Measurements from ENCODE around the gene FRS3. TPM values are rescaled to one million over a fixed set of nuclear protein-coding genes. Genes with fewer than 3 reads are reported as not detected.

The FRS3 gene
- total and polyA plus RNA-seq, 2 experiments from 2014 or later = 1.3 to 3.3 TPM

DNA sequence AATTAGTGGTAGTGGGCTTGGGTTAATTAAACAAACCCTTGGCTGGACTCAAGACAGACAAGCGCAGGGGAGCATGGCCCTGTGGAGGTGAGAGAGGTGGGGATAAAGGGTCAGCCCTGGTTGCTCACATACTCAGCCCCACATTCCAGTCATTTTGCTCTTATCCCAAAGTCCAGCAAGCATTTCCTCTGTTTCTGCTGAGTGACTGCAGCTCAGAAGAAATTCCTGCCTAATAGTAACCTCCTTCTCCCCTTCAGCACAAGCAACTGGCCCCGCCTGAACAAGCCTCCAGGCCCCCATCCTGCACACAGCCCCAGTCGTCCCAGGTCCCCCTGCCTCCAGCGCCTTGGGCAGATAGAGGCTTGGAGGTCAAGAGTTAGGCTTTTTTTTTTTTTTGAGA lies 40.7 kb downstream of the FRS3 start (continued):
- TF ChIP-seq, protein P1, sequence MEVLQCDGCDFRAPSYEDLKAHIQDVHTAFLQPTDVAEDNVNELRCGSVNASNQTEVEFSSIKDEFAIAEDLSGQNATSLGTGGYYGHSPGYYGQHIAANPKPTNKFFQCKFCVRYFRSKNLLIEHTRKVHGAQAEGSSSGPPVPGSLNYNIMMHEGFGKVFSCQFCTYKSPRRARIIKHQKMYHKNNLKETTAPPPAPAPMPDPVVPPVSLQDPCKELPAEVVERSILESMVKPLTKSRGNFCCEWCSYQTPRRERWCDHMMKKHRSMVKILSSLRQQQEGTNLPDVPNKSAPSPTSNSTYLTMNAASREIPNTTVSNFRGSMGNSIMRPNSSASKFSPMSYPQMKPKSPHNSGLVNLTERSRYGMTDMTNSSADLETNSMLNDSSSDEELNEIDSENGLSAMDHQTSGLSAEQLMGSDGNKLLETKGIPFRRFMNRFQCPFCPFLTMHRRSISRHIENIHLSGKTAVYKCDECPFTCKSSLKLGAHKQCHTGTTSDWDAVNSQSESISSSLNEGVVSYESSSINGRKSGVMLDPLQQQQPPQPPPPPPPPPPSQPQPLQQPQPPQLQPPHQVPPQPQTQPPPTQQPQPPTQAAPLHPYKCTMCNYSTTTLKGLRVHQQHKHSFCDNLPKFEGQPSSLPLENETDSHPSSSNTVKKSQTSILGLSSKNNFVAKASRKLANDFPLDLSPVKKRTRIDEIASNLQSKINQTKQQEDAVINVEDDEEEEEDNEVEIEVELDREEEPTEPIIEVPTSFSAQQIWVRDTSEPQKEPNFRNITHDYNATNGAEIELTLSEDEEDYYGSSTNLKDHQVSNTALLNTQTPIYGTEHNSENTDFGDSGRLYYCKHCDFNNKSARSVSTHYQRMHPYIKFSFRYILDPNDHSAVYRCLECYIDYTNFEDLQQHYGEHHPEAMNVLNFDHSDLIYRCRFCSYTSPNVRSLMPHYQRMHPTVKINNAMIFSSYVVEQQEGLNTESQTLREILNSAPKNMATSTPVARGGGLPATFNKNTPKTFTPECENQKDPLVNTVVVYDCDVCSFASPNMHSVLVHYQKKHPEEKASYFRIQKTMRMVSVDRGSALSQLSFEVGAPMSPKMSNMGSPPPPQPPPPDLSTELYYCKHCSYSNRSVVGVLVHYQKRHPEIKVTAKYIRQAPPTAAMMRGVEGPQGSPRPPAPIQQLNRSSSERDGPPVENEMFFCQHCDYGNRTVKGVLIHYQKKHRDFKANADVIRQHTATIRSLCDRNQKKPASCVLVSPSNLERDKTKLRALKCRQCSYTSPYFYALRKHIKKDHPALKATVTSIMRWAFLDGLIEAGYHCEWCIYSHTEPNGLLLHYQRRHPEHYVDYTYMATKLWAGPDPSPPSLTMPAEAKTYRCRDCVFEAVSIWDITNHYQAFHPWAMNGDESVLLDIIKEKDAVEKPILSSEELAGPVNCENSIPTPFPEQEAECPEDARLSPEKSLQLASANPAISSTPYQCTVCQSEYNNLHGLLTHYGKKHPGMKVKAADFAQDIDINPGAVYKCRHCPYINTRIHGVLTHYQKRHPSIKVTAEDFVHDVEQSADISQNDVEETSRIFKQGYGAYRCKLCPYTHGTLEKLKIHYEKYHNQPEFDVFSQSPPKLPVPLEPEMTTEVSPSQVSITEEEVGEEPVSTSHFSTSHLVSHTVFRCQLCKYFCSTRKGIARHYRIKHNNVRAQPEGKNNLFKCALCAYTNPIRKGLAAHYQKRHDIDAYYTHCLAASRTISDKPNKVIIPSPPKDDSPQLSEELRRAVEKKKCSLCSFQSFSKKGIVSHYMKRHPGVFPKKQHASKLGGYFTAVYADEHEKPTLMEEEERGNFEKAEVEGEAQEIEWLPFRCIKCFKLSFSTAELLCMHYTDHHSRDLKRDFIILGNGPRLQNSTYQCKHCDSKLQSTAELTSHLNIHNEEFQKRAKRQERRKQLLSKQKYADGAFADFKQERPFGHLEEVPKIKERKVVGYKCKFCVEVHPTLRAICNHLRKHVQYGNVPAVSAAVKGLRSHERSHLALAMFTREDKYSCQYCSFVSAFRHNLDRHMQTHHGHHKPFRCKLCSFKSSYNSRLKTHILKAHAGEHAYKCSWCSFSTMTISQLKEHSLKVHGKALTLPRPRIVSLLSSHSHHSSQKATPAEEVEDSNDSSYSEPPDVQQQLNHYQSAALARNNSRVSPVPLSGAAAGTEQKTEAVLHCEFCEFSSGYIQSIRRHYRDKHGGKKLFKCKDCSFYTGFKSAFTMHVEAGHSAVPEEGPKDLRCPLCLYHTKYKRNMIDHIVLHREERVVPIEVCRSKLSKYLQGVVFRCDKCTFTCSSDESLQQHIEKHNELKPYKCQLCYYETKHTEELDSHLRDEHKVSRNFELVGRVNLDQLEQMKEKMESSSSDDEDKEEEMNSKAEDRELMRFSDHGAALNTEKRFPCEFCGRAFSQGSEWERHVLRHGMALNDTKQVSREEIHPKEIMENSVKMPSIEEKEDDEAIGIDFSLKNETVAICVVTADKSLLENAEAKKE (CRISPR knock-in tag; IDR thresholded peaks at IDR 0.05) = no peak
- TF ChIP-seq NANOG (IDR thresholded peaks at IDR 0.05; ENCODE audit: borderline replicate concordance) (no peak), ZNF114 (CRISPR knock-in tag; IDR thresholded peaks at IDR 0.05) (no peak), POLR2AphosphoS5 (IDR thresholded peaks at IDR 0.05; ENCODE audit: low read depth) (no peak), EZH2 (IDR thresholded peaks at IDR 0.05; ENCODE audit: low read depth, unreplicated experiment) (no peak), STAT1 (IDR thresholded peaks at IDR 0.05; ENCODE audit: unreplicated experiment) (no peak), JUNB (IDR thresholded peaks at IDR 0.05; ENCODE audit: unreplicated experiment) (no peak), REST (IDR thresholded peaks at IDR 0.05; ENCODE audit: unreplicated experiment) (no peak)

Data from GM23338 (cell line).